ENCODE results near the gene APBA1. TPM values are rescaled to one million over a fixed set of nuclear protein-coding genes. Genes with fewer than 3 reads are reported as not detected.
A peak's percentile ranks its signal among the peaks of the same experiment; 100 is the strongest.

APBA1 gene
- total and polyA plus RNA-seq, 4 experiments from 2014 or later = 0.83 to 2.0 (median 0.90) TPM; not detected in 1

- CTCF ChIA-PET (ENCODE audit: partially characterized antibody) = interaction anchor here (1.0 to 1.6 kb wide), 3 partner anchors 16 to 239 kb away, joined by 3 read pairs; no protein-coding TSS in a partner anchor
- intact Hi-C loops (cut with micrococcal nuclease) = loop anchor here (10.0 kb wide), 1 partner anchor 741 kb away; the partner anchor contains the start of gene KLF9
- Mint-ChIP-seq H3K27ac (peak overlapping the region in 3 of 7 donors; percentile 22 to 71 (median 55)), H3K27me3 (peaks cover 14 to 26% of the 10 kb centered on the region in 2 donors), H3K9me3 (no peaks in the 10 kb centered on the region), H3K4me3 (peak overlapping the region; percentile 17 to 64 (median 48)), H3K4me1 (peaks cover 12 to 29% (median 18%) of the 10 kb centered on the region in 4 donors), H3K36me3 (no peaks in the 10 kb centered on the region)
- H3K36me3 ChIP-seq (ENCODE audit: insufficient read depth, low read length) = no peaks in the 10 kb centered on the region
- POLR2A ChIA-PET (ENCODE audit: partially characterized antibody) = no interaction called here
- no peak for DNase-seq
- H3K9me3 ChIP-seq (ENCODE audit: control insufficient read depth in 1 of 2, low read length in 2 of 2) = no peaks in the 10 kb centered on the region
- no peak overlapping the region for H3K27ac ChIP-seq (ENCODE audit: low read depth, low read length)
- H3K27me3 ChIP-seq (ENCODE audit: insufficient read depth, low read length) = peaks cover 6% of the 10 kb centered on the region
- H3K4me3 ChIP-seq (ENCODE audit: low read length in 2 of 2) = no peak overlapping the region
- peaks cover 12% of the 10 kb centered on the region for H3K4me1 ChIP-seq (ENCODE audit: insufficient read depth, low read length)
These were observed 2.0 kb upstream of the APBA1 start for GRCh38 chr9:69674112-69674685.

GRCh38 chr9:69673311-69673640 is 1.1 kb upstream of the APBA1 start:
- peak overlapping the region in 1 of 2 donors; percentile 74 for H3K4me3 ChIP-seq (ENCODE audit: low read length in 2 of 2)
- ChIA-PET POLR2A (ENCODE audit: partially characterized antibody) (interaction anchor here (1.6 kb wide), 1 partner anchor 87 kb away, joined by 9 read pairs; the partner anchor contains the start of gene PTAR1), CTCF (ENCODE audit: partially characterized antibody) (interaction anchor here (1.0 to 2.1 kb wide), 8 partner anchors 8 to 245 kb away, joined by 3 to 11 read pairs (median 3); no protein-coding TSS in a partner anchor)
- H3K4me1 ChIP-seq (ENCODE audit: insufficient read depth, low read length) = peaks cover 12% of the 10 kb centered on the region
- Mint-ChIP-seq H3K27ac (peak overlapping the region in 1 of 7 donors; percentile 75), H3K36me3 (no peaks in the 10 kb centered on the region), H3K4me1 (peaks cover 12 to 29% (median 18%) of the 10 kb centered on the region in 4 donors), H3K9me3 (no peaks in the 10 kb centered on the region), H3K4me3 (peak overlapping the region; percentile 80 to 88 (median 82)), H3K27me3 (peaks cover 12 to 22% of the 10 kb centered on the region in 2 donors)
- no peaks in the 10 kb centered on the region for H3K36me3 ChIP-seq (ENCODE audit: insufficient read depth, low read length)
- intact Hi-C loops (cut with micrococcal nuclease) = loop anchor here (1.0 to 10.0 kb wide), 2 partner anchors 246 to 742 kb away; partner anchors contain the start of gene KLF9
- H3K27ac ChIP-seq (ENCODE audit: low read depth, low read length) = no peak overlapping the region
- H3K27me3 ChIP-seq (ENCODE audit: insufficient read depth, low read length) = peaks cover 6% of the 10 kb centered on the region
- H3K9me3 ChIP-seq (ENCODE audit: control insufficient read depth in 1 of 2, low read length in 2 of 2) = no peaks in the 10 kb centered on the region
- no peak for DNase-seq

- ChIA-PET CTCF (ENCODE audit: partially characterized antibody) (interaction anchor here (0.8 to 2.1 kb wide), 9 partner anchors 8 to 246 kb away, joined by 3 to 11 read pairs (median 3); no protein-coding TSS in a partner anchor), POLR2A (ENCODE audit: partially characterized antibody) (interaction anchor here (1.6 kb wide), 1 partner anchor 87 kb away, joined by 9 read pairs; the partner anchor contains the start of gene PTAR1)
- Mint-ChIP-seq H3K4me1 (peaks cover 12 to 29% (median 18%) of the 10 kb centered on the region in 4 donors), H3K4me3 (peak overlapping the region; percentile 80 to 88 (median 82)), H3K27me3 (peaks cover 12 to 22% of the 10 kb centered on the region in 2 donors), H3K9me3 (no peaks in the 10 kb centered on the region), H3K36me3 (no peaks in the 10 kb centered on the region), H3K27ac (peak overlapping the region in 2 of 7 donors; percentile 49 to 75)
- peak overlapping the region in 1 of 2 donors; percentile 74 for H3K4me3 ChIP-seq (ENCODE audit: low read length in 2 of 2)
- H3K36me3 ChIP-seq (ENCODE audit: insufficient read depth, low read length) = no peaks in the 10 kb centered on the region
- intact Hi-C loops (cut with micrococcal nuclease) = loop anchor here (1.0 to 10.0 kb wide), 3 partner anchors 87 to 742 kb away; partner anchors contain the start of gene KLF9
- H3K9me3 ChIP-seq (ENCODE audit: control insufficient read depth in 1 of 2, low read length in 2 of 2) = no peaks in the 10 kb centered on the region
- H3K27me3 ChIP-seq (ENCODE audit: insufficient read depth, low read length) = peaks cover 6% of the 10 kb centered on the region
- peak; percentile 55 to 70 (median 63) for DNase-seq
- peaks cover 12% of the 10 kb centered on the region for H3K4me1 ChIP-seq (ENCODE audit: insufficient read depth, low read length)
- no peak overlapping the region for H3K27ac ChIP-seq (ENCODE audit: low read depth, low read length)
These were observed 582 bp upstream of the APBA1 start for GRCh38 chr9:69672596-69673310.

- Histone ChIP-seq H3K36me3 (ENCODE audit: insufficient read depth, low read length) (no peaks in the 10 kb centered on the region), H3K27me3 (ENCODE audit: insufficient read depth, low read length) (peaks cover 6% of the 10 kb centered on the region), H3K9me3 (ENCODE audit: control insufficient read depth in 1 of 2, low read length in 2 of 2) (no peaks in the 10 kb centered on the region), H3K4me1 (ENCODE audit: insufficient read depth, low read length) (peaks cover 12% of the 10 kb centered on the region), H3K27ac (ENCODE audit: low read depth, low read length) (no peak overlapping the region), H3K4me3 (ENCODE audit: low read length in 2 of 2) (peak overlapping the region in 1 of 2 donors; percentile 29)
- CTCF ChIA-PET (ENCODE audit: partially characterized antibody) = interaction anchor here (1.7 to 2.1 kb wide), 2 partner anchors 9 to 247 kb away, joined by 8 to 11 read pairs; no protein-coding TSS in a partner anchor
- H3K4me1 Mint-ChIP-seq = peaks cover 12 to 29% (median 18%) of the 10 kb centered on the region in 4 donors
- peaks cover 12 to 20% of the 10 kb centered on the region in 2 donors for H3K27me3 Mint-ChIP-seq
- DNase-seq = no peak
- POLR2A ChIA-PET (ENCODE audit: partially characterized antibody) = interaction anchor here (1.6 kb wide), 1 partner anchor 88 kb away, joined by 9 read pairs; the partner anchor contains the start of gene PTAR1
- peak overlapping the region in 1 of 7 donors; percentile 22 for H3K27ac Mint-ChIP-seq
- peak overlapping the region; percentile 74 to 84 (median 79) for H3K4me3 Mint-ChIP-seq
- H3K9me3 Mint-ChIP-seq = no peaks in the 10 kb centered on the region
- H3K36me3 Mint-ChIP-seq = no peaks in the 10 kb centered on the region
- intact Hi-C loops (cut with micrococcal nuclease) = loop anchor here (10.0 kb wide), 1 partner anchor 743 kb away; the partner anchor contains the start of gene KLF9
These were observed 776 bp downstream of the APBA1 start for GRCh38 chr9:69671311-69671878.

- H3K27me3 Mint-ChIP-seq = peaks cover 11 to 15% of the 10 kb centered on the region in 2 donors
- no peak overlapping the region for H3K4me3 Mint-ChIP-seq
- no peak for DNase-seq
- H3K4me1 ChIP-seq (ENCODE audit: insufficient read depth, low read length) = peaks cover 6% of the 10 kb centered on the region
- H3K4me1 Mint-ChIP-seq = peaks cover 0 to 11% (median 6%) of the 10 kb centered on the region in 4 donors
- ChIA-PET CTCF (ENCODE audit: partially characterized antibody) (no interaction called here), POLR2A (ENCODE audit: partially characterized antibody) (no interaction called here)
- H3K9me3 ChIP-seq (ENCODE audit: control insufficient read depth in 1 of 2, low read length in 2 of 2) = no peaks in the 10 kb centered on the region
- H3K36me3 Mint-ChIP-seq = no peaks in the 10 kb centered on the region
- no peaks in the 10 kb centered on the region for H3K36me3 ChIP-seq (ENCODE audit: insufficient read depth, low read length)
- no peak overlapping the region for H3K27ac ChIP-seq (ENCODE audit: low read depth, low read length)
- H3K4me3 ChIP-seq (ENCODE audit: low read length in 2 of 2) = no peak overlapping the region
- no peak overlapping the region for H3K27ac Mint-ChIP-seq
- H3K9me3 Mint-ChIP-seq = no peaks in the 10 kb centered on the region
- H3K27me3 ChIP-seq (ENCODE audit: insufficient read depth, low read length) = peaks cover 6% of the 10 kb centered on the region
- intact Hi-C loops (cut with micrococcal nuclease) = no loop called here
These were observed 4.9 kb downstream of the APBA1 start for GRCh38 chr9:69667306-69667705.

GRCh38 chr9:69660304-69660703 is 11.9 kb downstream of the APBA1 start:
- H3K4me1 Mint-ChIP-seq = no peaks in the 10 kb centered on the region
- ChIA-PET CTCF (ENCODE audit: partially characterized antibody) (no interaction called here), POLR2A (ENCODE audit: partially characterized antibody) (no interaction called here)
- intact Hi-C loops (cut with micrococcal nuclease) = no loop called here
- H3K27me3 Mint-ChIP-seq = peaks cover 3 to 4% of the 10 kb centered on the region in 2 donors
- H3K4me3 Mint-ChIP-seq = no peak overlapping the region
- H3K36me3 ChIP-seq (ENCODE audit: insufficient read depth, low read length) = no peaks in the 10 kb centered on the region
- H3K27me3 ChIP-seq (ENCODE audit: insufficient read depth, low read length) = no peaks in the 10 kb centered on the region
- no peaks in the 10 kb centered on the region for H3K36me3 Mint-ChIP-seq
- H3K9me3 Mint-ChIP-seq = no peaks in the 10 kb centered on the region
- H3K4me1 ChIP-seq (ENCODE audit: insufficient read depth, low read length) = no peaks in the 10 kb centered on the region
- no peak overlapping the region for H3K4me3 ChIP-seq (ENCODE audit: low read length in 2 of 2)
- DNase-seq = no peak
- H3K27ac ChIP-seq (ENCODE audit: low read depth, low read length) = no peak overlapping the region
- H3K9me3 ChIP-seq (ENCODE audit: control insufficient read depth in 1 of 2, low read length in 2 of 2) = no peaks in the 10 kb centered on the region
- H3K27ac Mint-ChIP-seq = no peak overlapping the region
